ENCODE data around the gene IPPK.

IPPK gene

GRCh38 chr9:92649007-92649406, 20.9 kb downstream of the IPPK start:
- peak overlapping the region; percentile 46 for H3K27ac ChIP-seq
- no peak for DNase-seq (ENCODE audit: low spot score)
- TF ChIP-seq CTCF (conservative IDR thresholded peaks at IDR 0.05; ENCODE audit: low read depth): no peak
- ChIA-PET CTCF (interaction anchor here (0.6 to 2.3 kb wide), 3 partner anchors 14 to 115 kb away, joined by 3 to 9 read pairs (median 3); no protein-coding TSS in a partner anchor), POLR2A (ENCODE audit: low non-redundant PET) (no interaction called here)

GRCh38 chr9:92648474-92648971, 21.4 kb downstream of the IPPK start:
- ChIA-PET POLR2A (ENCODE audit: low non-redundant PET) (no interaction called here), CTCF (interaction anchor here (0.6 to 2.3 kb wide), 4 partner anchors 13 to 529 kb away, joined by 3 to 9 read pairs (median 3); no protein-coding TSS in a partner anchor)
- no peak for DNase-seq (ENCODE audit: low spot score)
- peak overlapping the region; percentile 46 for H3K27ac ChIP-seq
- TF ChIP-seq CTCF (conservative IDR thresholded peaks at IDR 0.05; ENCODE audit: low read depth): no peak

GRCh38 chr9:92647671-92648473, 22.1 kb downstream of the IPPK start:
- peak overlapping the region; percentile 46 for H3K27ac ChIP-seq
- no peak for TF ChIP-seq CTCF (conservative IDR thresholded peaks at IDR 0.05; ENCODE audit: low read depth)
- ChIA-PET CTCF (interaction anchor here (0.7 to 2.3 kb wide), 2 partner anchors 13 to 530 kb away, joined by 3 to 9 read pairs; no protein-coding TSS in a partner anchor), POLR2A (ENCODE audit: low non-redundant PET) (no interaction called here)
- no peak for DNase-seq (ENCODE audit: low spot score)

- TF ChIP-seq CTCF (conservative IDR thresholded peaks at IDR 0.05; ENCODE audit: low read depth): no peak
- CTCF ChIA-PET: interaction anchor here (0.7 kb wide), 1 partner anchor 169 kb away, joined by 3 read pairs; no protein-coding TSS in a partner anchor
- no peak for DNase-seq (ENCODE audit: low spot score)
- H3K27ac ChIP-seq: no peak overlapping the region
- POLR2A ChIA-PET (ENCODE audit: low non-redundant PET): no interaction called here
Measured at GRCh38 chr9:92645041-92645440, 24.9 kb downstream of the IPPK start.

- no peak for DNase-seq (ENCODE audit: low spot score)
- POLR2A ChIA-PET (ENCODE audit: low non-redundant PET): no interaction called here
- CTCF ChIA-PET: no interaction called here
- TF ChIP-seq CTCF (conservative IDR thresholded peaks at IDR 0.05; ENCODE audit: low read depth): no peak
- H3K27ac ChIP-seq: no peak overlapping the region
Measured at GRCh38 chr9:92644278-92644677, 25.7 kb downstream of the IPPK start.

- peak overlapping the region; percentile 48 for H3K27ac ChIP-seq
- ChIA-PET POLR2A (ENCODE audit: low non-redundant PET) (no interaction called here), CTCF (no interaction called here)
- no peak for TF ChIP-seq CTCF (conservative IDR thresholded peaks at IDR 0.05; ENCODE audit: low read depth)
- DNase-seq (ENCODE audit: low spot score): no peak
Measured at GRCh38 chr9:92642564-92642963, 27.4 kb downstream of the IPPK start.
